ENCODE results near the gene TMEM106C.

GRCh38 chr12:47942614-47943225, 20.7 kb upstream of the TMEM106C start:
- TF ChIP-seq CHD2 (IDR thresholded peaks at IDR 0.05; ENCODE audit: low read depth, low read length) (no peak), CTCF (CRISPR knock-in tag; IDR thresholded peaks at IDR 0.05) (no peak), RXRA (CRISPR knock-in tag; IDR thresholded peaks at IDR 0.05) (no peak), ZBTB40 (IDR thresholded peaks at IDR 0.05) (no peak), ZBTB40 (CRISPR knock-in tag; IDR thresholded peaks at IDR 0.05) (no peak), REPIN1 (CRISPR knock-in tag; IDR thresholded peaks at IDR 0.05; ENCODE audit: borderline replicate concordance, low read depth) (no peak), POLR2AphosphoS5 (IDR thresholded peaks at IDR 0.05; ENCODE audit: low read depth, low read length) (no peak), ZNF138 (CRISPR knock-in tag; IDR thresholded peaks at IDR 0.05; ENCODE audit: low read depth) (no peak), HINFP (CRISPR knock-in tag; IDR thresholded peaks at IDR 0.05; ENCODE audit: low read depth) (no peak), KDM1A (CRISPR knock-in tag; IDR thresholded peaks at IDR 0.05) (no peak)

Data from HepG2 (cell line).